Activated CD4-positive, alpha-beta T cell treated with anti-CD3 and anti-CD28 coated beads, Interleukin-2, amount 10 ng/mL, durations not matched to agents 7 days and 5 days (primary cell): Measurements from ENCODE around the gene RERE. TPM values are rescaled to one million over a fixed set of nuclear protein-coding genes. Genes with fewer than 3 reads are reported as not detected.
"Not testable (repeated sequence)": the region's sequence is repeated elsewhere in the genome, so short reads cannot be mapped to it uniquely, and the experiment has no call there.

Experiments
- CTCF ChIA-PET: fragments of 350-600 bp; sonication (Branson Sonifier 250); formaldehyde crosslinking; loops from one replicate; lab custom pipeline; 2021; ENCODE audit warnings: antibody characterized with exemption; lab: Charles Lee
- POLR2A ChIA-PET: fragments of 350-600 bp; sonication (Branson Sonifier 250); formaldehyde crosslinking; loops from one replicate; lab custom pipeline; 2021; ENCODE audit warnings: antibody characterized with exemption; lab: Charles Lee
- DNase-seq: peaks from one replicate; pipeline ENCODE4 v3.0.0-alpha.2; 2020
- H3K27ac Mint-ChIP-seq: one replicate; pipeline ENCODE4 v1.8.0; 2021; ENCODE audit warnings: mild to moderate bottlenecking, moderate library complexity, mixed read lengths
- H3K27me3 Mint-ChIP-seq: one replicate; pipeline ENCODE4 v1.8.0; 2021; ENCODE audit warnings: mixed read lengths
- H3K36me3 Mint-ChIP-seq: one replicate; pipeline ENCODE4 v1.8.0; 2021; ENCODE audit warnings: low read depth, mixed read lengths
- H3K4me1 Mint-ChIP-seq: one replicate; pipeline ENCODE4 v1.8.0; 2021; ENCODE audit warnings: mixed read lengths
- H3K4me3 Mint-ChIP-seq: one replicate; pipeline ENCODE4 v1.8.0; 2021; ENCODE audit warnings: mild to moderate bottlenecking, moderate library complexity, mixed read lengths
- H3K9me3 Mint-ChIP-seq: one replicate; pipeline ENCODE4 v1.8.0; 2021; ENCODE audit warnings: mixed read lengths
- total RNA-seq, 2 experiments: library from RNA; stranded (reverse); gene quantifications; one replicate each; pipeline ENCODE4 v1.2.3, GENCODE V29; 2021

Gene RERE
- total RNA-seq, 2 experiments from 2014 or later, result 68.5 to 68.7 TPM

- ChIA-PET POLR2A (no interaction called here), CTCF (interaction anchor here (0.6 to 1.4 kb wide), 2 partner anchors 51 to 219 kb away, joined by 3 read pairs; no protein-coding TSS in a partner anchor)
- Mint-ChIP-seq H3K9me3 (no peaks in the 10 kb centered on the region), H3K4me3 (peak overlapping the region; percentile 55), H3K36me3 (peaks cover 29% of the 10 kb centered on the region), H3K27me3 (no peaks in the 10 kb centered on the region), H3K27ac (peak overlapping the region; percentile 88), H3K4me1 (peaks cover 41% of the 10 kb centered on the region)
- DNase-seq, result no peak
Observed at GRCh38 chr1:8509579-8509978, 307.9 kb downstream of the RERE start.

- CTCF ChIA-PET, result interaction anchor here (1.0 kb wide), 1 partner anchor 17 kb away, joined by 3 read pairs; no protein-coding TSS in a partner anchor
- H3K4me3 Mint-ChIP-seq, result no peak overlapping the region
- H3K27me3 Mint-ChIP-seq, result no peaks in the 10 kb centered on the region
- no peak for DNase-seq
- POLR2A ChIA-PET, result interaction anchor here (0.6 kb wide), 1 partner anchor 19 kb away, joined by 3 read pairs; no protein-coding TSS in a partner anchor
- H3K36me3 Mint-ChIP-seq, result peaks cover 19% of the 10 kb centered on the region
- H3K9me3 Mint-ChIP-seq, result no peaks in the 10 kb centered on the region
- no peak overlapping the region for H3K27ac Mint-ChIP-seq
- H3K4me1 Mint-ChIP-seq, result peaks cover 30% of the 10 kb centered on the region
Observed at GRCh38 chr1:8506995-8507615, 310.3 kb downstream of the RERE start.

- H3K36me3 Mint-ChIP-seq, result peaks cover 19% of the 10 kb centered on the region
- ChIA-PET CTCF (interaction anchor here (1.0 kb wide), 1 partner anchor 16 kb away, joined by 3 read pairs; no protein-coding TSS in a partner anchor), POLR2A (no interaction called here)
- no peak overlapping the region for H3K27ac Mint-ChIP-seq
- no peak overlapping the region for H3K4me3 Mint-ChIP-seq
- H3K4me1 Mint-ChIP-seq, result peaks cover 27% of the 10 kb centered on the region
- H3K9me3 Mint-ChIP-seq, result no peaks in the 10 kb centered on the region
- H3K27me3 Mint-ChIP-seq, result no peaks in the 10 kb centered on the region
- no peak for DNase-seq
Observed at GRCh38 chr1:8506456-8506855, 311.0 kb downstream of the RERE start.

- ChIA-PET CTCF (interaction anchor here (0.6 kb wide), 1 partner anchor 108 kb away, joined by 4 read pairs; no protein-coding TSS in a partner anchor), POLR2A (no interaction called here)
- no peaks in the 10 kb centered on the region for H3K27me3 Mint-ChIP-seq
- H3K27ac Mint-ChIP-seq, result no peak overlapping the region
- no peak overlapping the region for H3K4me3 Mint-ChIP-seq
- H3K9me3 Mint-ChIP-seq, result no peaks in the 10 kb centered on the region
- peaks cover 3% of the 10 kb centered on the region for H3K4me1 Mint-ChIP-seq
- DNase-seq, result no peak
- peaks cover 28% of the 10 kb centered on the region for H3K36me3 Mint-ChIP-seq
Observed at GRCh38 chr1:8503842-8504241, 313.6 kb downstream of the RERE start.

GRCh38 chr1:8502949-8503348, 314.5 kb downstream of the RERE start:
- H3K27me3 Mint-ChIP-seq, DNase-seq, H3K9me3 Mint-ChIP-seq, POLR2A ChIA-PET, H3K27ac Mint-ChIP-seq, H3K4me1 Mint-ChIP-seq, H3K4me3 Mint-ChIP-seq, CTCF ChIA-PET: not testable (repeated sequence)
- H3K36me3 Mint-ChIP-seq, result peaks cover 22% of the 10 kb centered on the region

GRCh38 chr1:8497210-8497819, 320.1 kb downstream of the RERE start:
- Mint-ChIP-seq H3K36me3 (peaks cover 52% of the 10 kb centered on the region), H3K4me1 (peaks cover 12% of the 10 kb centered on the region), H3K27ac (no peak overlapping the region), H3K27me3 (no peaks in the 10 kb centered on the region), H3K4me3 (no peak overlapping the region), H3K9me3 (no peaks in the 10 kb centered on the region)
- ChIA-PET POLR2A (no interaction called here), CTCF (interaction anchor here (1.1 to 1.6 kb wide), 3 partner anchors 11 to 15 kb away, joined by 3 read pairs; no protein-coding TSS in a partner anchor)
- DNase-seq, result no peak

GRCh38 chr1:8496473-8496872, 321.0 kb downstream of the RERE start:
- Mint-ChIP-seq H3K36me3 (peaks cover 57% of the 10 kb centered on the region), H3K9me3 (no peaks in the 10 kb centered on the region), H3K27ac (peak overlapping the region; percentile 33), H3K4me1 (peaks cover 12% of the 10 kb centered on the region), H3K4me3 (no peak overlapping the region), H3K27me3 (no peaks in the 10 kb centered on the region)
- POLR2A ChIA-PET, result no interaction called here
- no peak for DNase-seq
- CTCF ChIA-PET, result interaction anchor here (0.6 kb wide), 1 partner anchor 236 kb away, joined by 4 read pairs; no protein-coding TSS in a partner anchor

- H3K4me1 Mint-ChIP-seq, result peaks cover 12% of the 10 kb centered on the region
- no peaks in the 10 kb centered on the region for H3K27me3 Mint-ChIP-seq
- no peaks in the 10 kb centered on the region for H3K9me3 Mint-ChIP-seq
- ChIA-PET CTCF (interaction anchor here (0.6 kb wide), 1 partner anchor 236 kb away, joined by 4 read pairs; no protein-coding TSS in a partner anchor), POLR2A (no interaction called here)
- H3K36me3 Mint-ChIP-seq, result peaks cover 57% of the 10 kb centered on the region
- H3K4me3 Mint-ChIP-seq, result no peak overlapping the region
- H3K27ac Mint-ChIP-seq, result no peak overlapping the region
- no peak for DNase-seq
Observed at GRCh38 chr1:8495928-8496401, 321.5 kb downstream of the RERE start.

GRCh38 chr1:8494681-8495080, 322.8 kb downstream of the RERE start:
- no peak for DNase-seq
- H3K36me3 Mint-ChIP-seq, result peaks cover 56% of the 10 kb centered on the region
- no peak overlapping the region for H3K4me3 Mint-ChIP-seq
- peaks cover 12% of the 10 kb centered on the region for H3K4me1 Mint-ChIP-seq
- H3K9me3 Mint-ChIP-seq, result no peaks in the 10 kb centered on the region
- ChIA-PET POLR2A (no interaction called here), CTCF (no interaction called here)
- H3K27me3 Mint-ChIP-seq, result no peaks in the 10 kb centered on the region
- H3K27ac Mint-ChIP-seq, result no peak overlapping the region

- Mint-ChIP-seq H3K27ac (no peak overlapping the region), H3K36me3 (peaks cover 51% of the 10 kb centered on the region), H3K9me3 (no peaks in the 10 kb centered on the region), H3K27me3 (no peaks in the 10 kb centered on the region), H3K4me1 (peaks cover 12% of the 10 kb centered on the region), H3K4me3 (no peak overlapping the region)
- CTCF ChIA-PET, result no interaction called here
- DNase-seq, result no peak
- POLR2A ChIA-PET, result no interaction called here
Observed at GRCh38 chr1:8493916-8494540, 323.4 kb downstream of the RERE start.

GRCh38 chr1:8487249-8487648, 330.2 kb downstream of the RERE start:
- POLR2A ChIA-PET, result no interaction called here
- Mint-ChIP-seq H3K27ac (no peak overlapping the region), H3K27me3 (no peaks in the 10 kb centered on the region), H3K36me3 (peaks cover 18% of the 10 kb centered on the region), H3K4me1 (no peaks in the 10 kb centered on the region), H3K9me3 (no peaks in the 10 kb centered on the region), H3K4me3 (no peak overlapping the region)
- DNase-seq, result no peak
- CTCF ChIA-PET, result no interaction called here

- Mint-ChIP-seq H3K9me3 (no peaks in the 10 kb centered on the region), H3K4me1 (no peaks in the 10 kb centered on the region), H3K27ac (no peak overlapping the region), H3K4me3 (no peak overlapping the region), H3K36me3 (peaks cover 16% of the 10 kb centered on the region), H3K27me3 (no peaks in the 10 kb centered on the region)
- DNase-seq, result no peak
- POLR2A ChIA-PET, result no interaction called here
- CTCF ChIA-PET, result no interaction called here
Observed at GRCh38 chr1:8486047-8486446, 331.4 kb downstream of the RERE start.

GRCh38 chr1:8483586-8483985, 333.9 kb downstream of the RERE start:
- peaks cover under 1% of the 10 kb centered on the region for H3K4me1 Mint-ChIP-seq
- peaks cover 15% of the 10 kb centered on the region for H3K36me3 Mint-ChIP-seq
- H3K9me3 Mint-ChIP-seq, result no peaks in the 10 kb centered on the region
- no peak overlapping the region for H3K27ac Mint-ChIP-seq
- no peak overlapping the region for H3K4me3 Mint-ChIP-seq
- no peak for DNase-seq
- ChIA-PET POLR2A (interaction anchor here (0.6 kb wide), 1 partner anchor 520 kb away, joined by 3 read pairs; no protein-coding TSS in a partner anchor), CTCF (interaction anchor here (2.6 kb wide), 1 partner anchor 11 kb away, joined by 7 read pairs; no protein-coding TSS in a partner anchor)
- no peaks in the 10 kb centered on the region for H3K27me3 Mint-ChIP-seq
